ENCODE results near the gene DNAJC4.

Gene DNAJC4

GRCh38 chr11:64278576-64279190 lies 48.3 kb downstream of the DNAJC4 start:
- DNase-seq (ENCODE audit: low spot score) = no peak

GRCh38 chr11:64281957-64282770 lies 51.8 kb downstream of the DNAJC4 start:
- DNase-seq (ENCODE audit: low spot score) = no peak

DNA sequence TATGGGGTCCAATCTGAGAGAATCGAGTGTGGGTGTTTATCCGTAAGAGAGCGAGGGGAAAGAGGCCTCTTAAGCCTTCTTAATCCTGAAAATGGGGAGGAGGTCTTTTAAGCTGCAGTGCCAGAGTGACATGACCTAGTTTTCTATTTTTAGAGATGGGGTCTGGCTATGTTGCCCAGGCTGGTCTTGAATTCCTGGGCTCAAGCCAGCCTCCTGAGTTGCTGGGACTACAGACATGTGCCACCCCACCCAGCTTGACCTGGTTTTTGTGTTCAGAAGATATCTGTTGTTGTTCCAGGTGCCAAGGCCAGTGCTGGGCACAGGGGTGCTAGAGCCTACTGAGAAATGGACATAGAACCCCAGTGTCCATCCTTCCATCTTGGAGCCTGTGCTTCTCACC lies 52.7 kb downstream of the DNAJC4 start:
- no peak for DNase-seq (ENCODE audit: low spot score)

Measured in HuH-7 (cell line).